Measurements from ENCODE around the gene FBLN1. TPM values are rescaled to one million over a fixed set of nuclear protein-coding genes. Genes with fewer than 3 reads are reported as not detected.

Gene FBLN1
- total RNA-seq, 2 donors from 2014 or later: 587 to 972 TPM

DNA sequence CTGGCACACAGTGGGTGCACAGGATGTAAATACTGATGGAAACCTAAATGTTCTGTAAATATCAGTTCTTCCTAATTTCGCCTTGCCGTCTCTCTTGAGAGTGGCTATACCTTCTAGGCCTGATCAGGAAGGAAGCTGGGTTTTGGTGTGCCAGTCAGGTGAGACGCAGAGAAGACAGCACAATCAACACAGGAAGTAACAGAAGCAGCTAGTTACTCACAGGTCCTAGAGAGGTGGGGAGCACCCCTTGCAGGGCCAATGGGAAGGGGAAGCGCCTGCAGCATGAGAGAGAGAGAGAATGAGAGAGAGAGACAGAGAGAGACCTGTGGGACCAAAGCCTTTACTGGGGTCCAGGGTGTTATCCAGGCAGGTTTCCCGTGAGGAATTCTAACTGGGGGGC lies 80.8 kb downstream of the FBLN1 start:
- TF ChIP-seq, protein P1, sequence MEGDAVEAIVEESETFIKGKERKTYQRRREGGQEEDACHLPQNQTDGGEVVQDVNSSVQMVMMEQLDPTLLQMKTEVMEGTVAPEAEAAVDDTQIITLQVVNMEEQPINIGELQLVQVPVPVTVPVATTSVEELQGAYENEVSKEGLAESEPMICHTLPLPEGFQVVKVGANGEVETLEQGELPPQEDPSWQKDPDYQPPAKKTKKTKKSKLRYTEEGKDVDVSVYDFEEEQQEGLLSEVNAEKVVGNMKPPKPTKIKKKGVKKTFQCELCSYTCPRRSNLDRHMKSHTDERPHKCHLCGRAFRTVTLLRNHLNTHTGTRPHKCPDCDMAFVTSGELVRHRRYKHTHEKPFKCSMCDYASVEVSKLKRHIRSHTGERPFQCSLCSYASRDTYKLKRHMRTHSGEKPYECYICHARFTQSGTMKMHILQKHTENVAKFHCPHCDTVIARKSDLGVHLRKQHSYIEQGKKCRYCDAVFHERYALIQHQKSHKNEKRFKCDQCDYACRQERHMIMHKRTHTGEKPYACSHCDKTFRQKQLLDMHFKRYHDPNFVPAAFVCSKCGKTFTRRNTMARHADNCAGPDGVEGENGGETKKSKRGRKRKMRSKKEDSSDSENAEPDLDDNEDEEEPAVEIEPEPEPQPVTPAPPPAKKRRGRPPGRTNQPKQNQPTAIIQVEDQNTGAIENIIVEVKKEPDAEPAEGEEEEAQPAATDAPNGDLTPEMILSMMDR (IDR thresholded peaks at IDR 0.05): no peak
- Histone ChIP-seq H3K4me1 (ENCODE audit: control insufficient read depth in 1 of 2, low read depth in 2 of 2) (no peaks in the 10 kb centered on the region), H3K27ac (no peak overlapping the region), H3K4me3 (no peak overlapping the region), H3K27me3 (replicated peaks; ENCODE audit: insufficient read depth) (no peaks in the 10 kb centered on the region), H3K36me3 (peaks cover 4% of the 10 kb centered on the region), H3K9me3 (no peaks in the 10 kb centered on the region)
- no peak for DNase-seq (ENCODE audit: low spot score)
- no peak for ATAC-seq (ENCODE audit: insufficient number of reproducible peaks, low FRiP score, low read depth)

DNA sequence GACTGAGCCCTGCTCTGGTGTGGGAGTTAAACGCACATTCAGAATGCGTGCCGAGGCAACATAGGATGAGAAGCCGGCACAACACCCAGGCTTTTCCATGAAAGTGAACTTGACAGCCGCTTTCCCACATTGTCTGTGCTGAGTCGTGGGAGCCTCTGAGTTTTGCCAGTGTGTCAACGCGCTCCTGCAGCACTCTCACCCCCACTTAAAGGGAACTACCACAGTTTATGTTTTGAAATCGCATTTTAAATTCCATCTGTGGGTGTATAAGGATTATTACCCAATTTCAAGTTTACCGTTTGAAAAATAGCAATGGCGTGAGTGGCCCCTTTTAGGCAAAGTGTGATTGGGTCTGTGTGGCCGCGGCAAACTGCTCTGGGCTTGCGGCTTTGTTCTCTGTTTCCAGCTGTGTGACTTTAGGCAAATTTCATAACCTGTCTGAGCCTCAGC lies 81.5 kb downstream of the FBLN1 start:
- H3K27me3 ChIP-seq (replicated peaks; ENCODE audit: insufficient read depth): no peaks in the 10 kb centered on the region
- DNase-seq (ENCODE audit: low spot score) (no peak), ATAC-seq (ENCODE audit: insufficient number of reproducible peaks, low FRiP score, low read depth) (no peak)
- H3K36me3 ChIP-seq: peaks cover 3% of the 10 kb centered on the region
- H3K4me1 ChIP-seq (ENCODE audit: control insufficient read depth in 1 of 2, low read depth in 2 of 2): no peaks in the 10 kb centered on the region
- H3K27ac ChIP-seq: no peak overlapping the region
- TF ChIP-seq, protein P1 (IDR thresholded peaks at IDR 0.05): no peak
- no peaks in the 10 kb centered on the region for H3K9me3 ChIP-seq
- no peak overlapping the region for H3K4me3 ChIP-seq

DNA sequence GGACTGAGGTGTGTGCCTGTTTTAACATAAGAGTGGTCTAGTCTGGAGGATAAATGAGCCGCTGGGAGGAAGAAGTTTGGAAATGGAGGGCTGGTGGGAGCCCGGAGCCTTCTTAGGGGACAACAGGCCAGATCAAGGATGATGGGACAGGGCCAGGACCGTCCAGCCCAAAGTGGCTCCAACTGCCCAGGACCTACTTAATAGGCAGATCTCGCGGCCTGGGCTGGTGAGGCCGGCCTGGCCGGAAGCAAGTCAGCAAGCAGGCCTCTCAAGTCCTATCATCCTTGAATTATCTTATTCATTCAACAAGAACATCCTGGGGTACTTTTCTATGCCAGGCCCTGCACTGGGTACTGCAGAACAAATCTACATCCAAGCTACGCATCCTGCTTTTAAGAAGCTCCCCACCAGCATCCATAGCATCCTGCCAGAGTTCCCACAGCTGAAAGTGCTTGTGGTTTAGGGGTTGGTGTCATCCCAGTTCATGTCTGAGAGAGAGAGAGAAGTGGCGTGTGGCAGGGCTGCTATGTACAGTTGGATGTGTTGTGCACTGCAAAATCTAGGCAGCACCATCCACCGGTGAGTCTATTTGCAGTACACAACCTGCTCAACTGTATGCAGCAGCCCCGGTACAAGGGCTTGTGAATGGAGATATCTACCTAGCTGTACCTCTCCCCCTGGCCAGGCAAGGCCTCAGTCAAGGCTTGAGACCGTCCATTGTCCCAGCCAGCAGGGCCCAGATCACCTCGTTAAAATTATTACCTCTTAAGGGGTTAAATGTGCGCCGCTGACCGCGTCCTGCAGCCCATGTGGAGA lies 82.1 kb downstream of the FBLN1 start:
- ATAC-seq (ENCODE audit: insufficient number of reproducible peaks, low FRiP score, low read depth) (no peak), DNase-seq (ENCODE audit: low spot score) (no peak)
- Histone ChIP-seq H3K27me3 (replicated peaks; ENCODE audit: insufficient read depth) (no peaks in the 10 kb centered on the region), H3K4me1 (ENCODE audit: control insufficient read depth in 1 of 2, low read depth in 2 of 2) (no peaks in the 10 kb centered on the region), H3K27ac (no peak overlapping the region), H3K9me3 (no peaks in the 10 kb centered on the region), H3K36me3 (no peaks in the 10 kb centered on the region), H3K4me3 (no peak overlapping the region)
- TF ChIP-seq, protein P1 (IDR thresholded peaks at IDR 0.05): no peak

DNA sequence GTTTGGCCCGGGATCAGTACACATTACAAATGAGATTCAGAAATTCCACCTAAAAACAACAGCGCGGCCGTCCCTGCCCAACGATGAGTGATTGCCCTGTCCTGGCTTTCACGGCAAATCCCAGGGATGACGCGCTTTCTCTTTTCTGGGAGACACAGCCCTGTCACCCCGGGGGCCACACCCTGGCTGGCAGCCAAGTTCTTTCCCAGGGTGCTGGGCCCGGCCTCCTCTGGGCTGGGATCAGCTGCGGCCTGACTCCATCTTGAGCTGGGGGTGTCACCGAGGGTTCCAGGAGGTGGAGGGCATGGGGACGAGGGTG lies 82.7 kb downstream of the FBLN1 start:
- Histone ChIP-seq H3K27me3 (replicated peaks; ENCODE audit: insufficient read depth) (no peaks in the 10 kb centered on the region), H3K27ac (no peak overlapping the region), H3K9me3 (no peaks in the 10 kb centered on the region), H3K4me3 (no peak overlapping the region), H3K4me1 (ENCODE audit: control insufficient read depth in 1 of 2, low read depth in 2 of 2) (no peaks in the 10 kb centered on the region), H3K36me3 (peaks cover 2% of the 10 kb centered on the region)
- ATAC-seq (ENCODE audit: insufficient number of reproducible peaks, low FRiP score, low read depth) (no peak), DNase-seq (ENCODE audit: low spot score) (no peak)
- TF ChIP-seq, protein P1 (IDR thresholded peaks at IDR 0.05): no peak

DNA sequence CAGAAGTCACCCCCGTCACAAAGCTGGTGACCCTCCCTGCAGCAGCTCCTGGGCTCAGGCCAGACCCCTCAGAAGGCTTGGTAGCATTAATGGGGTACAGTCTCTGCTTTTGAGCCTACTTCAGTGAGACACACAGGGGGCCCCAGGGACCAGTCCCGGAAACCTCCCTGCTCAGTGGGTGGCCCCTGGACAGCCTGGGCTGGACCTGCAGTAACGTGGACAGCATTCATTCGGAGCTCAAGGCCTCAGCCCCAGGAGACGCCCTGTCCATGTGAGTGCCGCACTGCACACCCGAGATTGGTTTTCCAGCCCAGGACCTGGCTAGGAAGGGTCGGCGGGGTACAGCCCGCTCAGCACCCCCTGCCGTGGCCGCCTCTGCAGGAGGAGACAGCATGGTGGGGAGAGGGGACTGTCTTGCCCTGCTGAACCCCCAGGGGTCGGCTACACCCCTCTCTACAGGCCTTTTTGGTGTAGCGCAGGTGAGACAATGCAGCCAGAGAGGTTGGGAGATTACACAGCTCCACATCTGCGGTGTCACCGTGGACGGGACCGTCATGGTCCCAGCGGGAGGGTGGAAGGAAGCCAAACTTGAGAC lies 83.4 kb downstream of the FBLN1 start:
- no peaks in the 10 kb centered on the region for H3K27me3 ChIP-seq (replicated peaks; ENCODE audit: insufficient read depth)
- TF ChIP-seq, protein P1 (IDR thresholded peaks at IDR 0.05): no peak
- H3K36me3 ChIP-seq: peaks cover 2% of the 10 kb centered on the region
- no peaks in the 10 kb centered on the region for H3K9me3 ChIP-seq
- ATAC-seq (ENCODE audit: insufficient number of reproducible peaks, low FRiP score, low read depth): no peak
- no peaks in the 10 kb centered on the region for H3K4me1 ChIP-seq (ENCODE audit: control insufficient read depth in 1 of 2, low read depth in 2 of 2)
- no peak for DNase-seq (ENCODE audit: low spot score)
- H3K4me3 ChIP-seq: no peak overlapping the region
- H3K27ac ChIP-seq: no peak overlapping the region
